ENCODE results near the gene PKD1L1. TPM values are rescaled to one million over a fixed set of nuclear protein-coding genes. Genes with fewer than 3 reads are reported as not detected.

The PKD1L1 gene
- total and polyA plus RNA-seq, 2 donors (not counting 1 experiment from before 2014, with no cell fraction given) = 0.59 to 0.70 TPM

DNA sequence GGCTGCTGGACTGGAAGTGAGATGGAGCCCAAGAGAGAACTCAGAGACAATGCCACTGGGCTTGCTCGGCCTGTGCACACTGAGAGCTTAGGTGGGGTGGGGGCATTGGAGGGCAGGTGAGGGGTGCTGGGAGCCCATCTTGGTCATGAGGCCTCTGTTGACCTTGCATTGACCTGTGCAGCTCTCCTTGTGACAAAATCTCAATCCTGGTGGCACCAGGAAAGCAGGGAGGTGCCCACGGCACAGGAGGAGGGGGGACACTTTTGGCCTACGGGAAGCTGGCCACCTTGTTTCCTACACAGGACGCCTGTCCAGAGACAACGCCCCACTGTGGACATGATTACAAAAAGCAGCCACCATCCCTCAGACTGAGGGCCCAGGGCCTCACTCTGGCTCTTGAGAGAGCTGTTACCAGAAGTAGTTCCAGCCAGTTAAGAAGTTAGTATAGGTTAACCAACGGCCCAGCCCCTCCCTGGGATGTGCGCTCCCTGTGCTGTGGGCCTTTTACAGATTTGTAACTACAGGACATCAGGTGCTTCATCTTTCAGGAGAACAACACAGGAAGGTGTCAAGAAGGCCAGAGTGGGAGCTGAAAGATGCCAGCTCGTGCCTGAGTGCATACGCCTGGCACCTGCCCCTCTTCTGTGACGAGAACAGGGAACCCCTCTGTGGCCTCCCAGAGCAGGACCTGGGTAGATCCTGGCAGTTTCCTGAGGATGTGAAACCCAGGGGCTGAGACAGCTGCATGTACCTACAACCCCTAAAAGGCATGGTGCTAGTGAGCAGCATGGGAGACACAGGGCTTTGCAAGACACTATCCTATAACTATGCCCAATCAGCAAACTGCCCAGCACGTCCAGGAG, 10.3 kb downstream of the PKD1L1 start:
- POLR2A ChIA-PET = interaction anchor here (0.7 to 1.1 kb wide), 2 partner anchors 9 to 25 kb away, joined by 3 read pairs; no protein-coding TSS in a partner anchor
- Mint-ChIP-seq H3K9me3 (ENCODE audit: insufficient read depth) (no peaks in the 10 kb centered on the region), H3K27me3 (no peaks in the 10 kb centered on the region), H3K4me1 (peaks cover 31% of the 10 kb centered on the region), H3K4me3 (peak overlapping the region; percentile 74), H3K27ac (peak overlapping the region; percentile 64)
- Histone ChIP-seq H3K36me3 (replicated peaks in 1 of 2; ENCODE audit: control extremely low read depth in 1 of 2, control insufficient read depth in 1 of 2, extremely low read depth in 1 of 2, insufficient read depth in 2 of 2, low read length in 1 of 2) (no peaks in the 10 kb centered on the region), H3K9me3 (ENCODE audit: control extremely low read depth in 1 of 3, control insufficient read depth in 2 of 3, insufficient read depth in 1 of 3, low read length in 2 of 3) (no peaks in the 10 kb centered on the region), H4K20me1 (ENCODE audit: control insufficient read depth, insufficient read depth, low read length, poor library complexity, severe bottlenecking) (no peaks in the 10 kb centered on the region), H3K9ac (ENCODE audit: low read length) (peak overlapping the region; percentile 5), H3K4me3 (ENCODE audit: control extremely low read depth in 1 of 5, extremely low read depth in 1 of 5, insufficient read depth in 1 of 5, low read depth in 2 of 5, low read length in 4 of 5) (peak overlapping the region in 1 of 5 experiments; percentile 10), H3K4me2 (replicated peaks; ENCODE audit: low read depth, low read length, poor library complexity, severe bottlenecking) (peak overlapping the region; percentile 68), H3K79me2 (ENCODE audit: control insufficient read depth, insufficient read depth, low read length) (no peaks in the 10 kb centered on the region), H3K27me3 (replicated peaks in 1 of 4; ENCODE audit: control extremely low read depth in 1 of 4, control insufficient read depth in 3 of 4, insufficient read depth in 4 of 4, low read length in 3 of 4) (no peaks in the 10 kb centered on the region), H3K4me1 (ENCODE audit: control insufficient read depth in 2 of 2, insufficient read depth in 2 of 2, low read length in 2 of 2) (peaks cover 29% of the 10 kb centered on the region in 2 donors), H2AFZ (ENCODE audit: insufficient read depth, low read depth, low read length, poor library complexity, severe bottlenecking) (peak overlapping the region; percentile 67), H3K27ac (ENCODE audit: low read length in 2 of 2) (no peak overlapping the region)
- peak; percentile 42 for ATAC-seq (ENCODE audit: low read depth)
- peak; percentile 62 for DNase-seq
- intact Hi-C loops (cut with micrococcal nuclease) = loop anchor here (1.0 to 10.0 kb wide), 5 partner anchors 10 to 671 kb away; partner anchors contain the start of genes C7orf57 and UPP1
- 49% methylated on average over 11 of the region's 11 CpGs for WGBS (ENCODE audit: insufficient coverage)
- no peak for TF ChIP-seq EZH2 (IDR thresholded peaks at IDR 0.05; ENCODE audit: borderline replicate concordance, insufficient read depth, low read depth, low read length, poor library complexity, severe bottlenecking)
- TF ChIP-seq, protein P1, sequence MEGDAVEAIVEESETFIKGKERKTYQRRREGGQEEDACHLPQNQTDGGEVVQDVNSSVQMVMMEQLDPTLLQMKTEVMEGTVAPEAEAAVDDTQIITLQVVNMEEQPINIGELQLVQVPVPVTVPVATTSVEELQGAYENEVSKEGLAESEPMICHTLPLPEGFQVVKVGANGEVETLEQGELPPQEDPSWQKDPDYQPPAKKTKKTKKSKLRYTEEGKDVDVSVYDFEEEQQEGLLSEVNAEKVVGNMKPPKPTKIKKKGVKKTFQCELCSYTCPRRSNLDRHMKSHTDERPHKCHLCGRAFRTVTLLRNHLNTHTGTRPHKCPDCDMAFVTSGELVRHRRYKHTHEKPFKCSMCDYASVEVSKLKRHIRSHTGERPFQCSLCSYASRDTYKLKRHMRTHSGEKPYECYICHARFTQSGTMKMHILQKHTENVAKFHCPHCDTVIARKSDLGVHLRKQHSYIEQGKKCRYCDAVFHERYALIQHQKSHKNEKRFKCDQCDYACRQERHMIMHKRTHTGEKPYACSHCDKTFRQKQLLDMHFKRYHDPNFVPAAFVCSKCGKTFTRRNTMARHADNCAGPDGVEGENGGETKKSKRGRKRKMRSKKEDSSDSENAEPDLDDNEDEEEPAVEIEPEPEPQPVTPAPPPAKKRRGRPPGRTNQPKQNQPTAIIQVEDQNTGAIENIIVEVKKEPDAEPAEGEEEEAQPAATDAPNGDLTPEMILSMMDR (IDR thresholded peaks at IDR 0.05) = no peak
- CTCF ChIA-PET = interaction anchor here (0.8 to 3.9 kb wide), 15 partner anchors 9 to 672 kb away, joined by 3 to 34 read pairs (median 4); partner anchors contain the start of gene UPP1

Data from B cell (primary cell).